Liver (tissue), 3 donors: Measurements from ENCODE around the gene RYR1.

Source experiments
- EGR1 ChIP-seq, 2 donors: IDR thresholded peaks; 2 replicates each; pipeline ENCODE4 v1.6.1; 2016 to 2018; ENCODE audit warnings: antibody characterized with exemption in 2 of 2, low read depth in 2 of 2
- HNF4G ChIP-seq: IDR thresholded peaks from 2 replicates; pipeline ENCODE4 v1.6.1; 2016; ENCODE audit warnings: antibody characterized with exemption
- YY1 ChIP-seq: IDR thresholded peaks from 2 replicates; pipeline ENCODE4 v1.6.1; 2016; ENCODE audit warnings: antibody characterized with exemption, mild to moderate bottlenecking
- TF ChIP-seq, protein P1 (sequence below): IDR thresholded peaks from 2 replicates; pipeline ENCODE4 v1.6.1; 2016; ENCODE audit warnings: antibody characterized with exemption
- TF ChIP-seq, protein P2 (sequence below): fragments of 150-350 bp; IDR thresholded peaks from 2 replicates; pipeline ENCODE4 v1.5.1; 2017; ENCODE audit warnings: improper control_type of control experiment, low read depth, low read length; ENCODE audit not compliant: missing input control
- TF ChIP-seq, protein P3 (sequence below): IDR thresholded peaks from 2 replicates; pipeline ENCODE4 v1.6.1; 2016; ENCODE audit warnings: antibody characterized with exemption, mild to moderate bottlenecking
- donor health status: healthy.
- donor health status: healthy.

DNA sequence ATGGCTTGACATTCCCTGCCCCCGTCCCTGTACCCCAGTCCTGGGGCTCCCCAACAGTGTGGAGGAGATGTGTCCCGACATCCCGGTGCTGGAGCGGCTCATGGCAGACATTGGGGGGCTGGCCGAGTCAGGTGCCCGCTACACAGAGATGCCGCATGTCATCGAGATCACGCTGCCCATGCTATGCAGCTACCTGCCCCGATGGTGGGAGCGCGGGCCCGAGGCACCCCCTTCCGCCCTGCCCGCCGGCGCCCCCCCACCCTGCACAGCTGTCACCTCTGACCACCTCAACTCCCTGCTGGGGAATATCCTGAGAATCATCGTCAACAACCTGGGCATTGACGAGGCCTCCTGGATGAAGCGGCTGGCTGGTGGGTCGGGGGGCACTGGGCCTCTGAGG is 83.8 kb downstream of the RYR1 start:
- TF ChIP-seq, protein P1, sequence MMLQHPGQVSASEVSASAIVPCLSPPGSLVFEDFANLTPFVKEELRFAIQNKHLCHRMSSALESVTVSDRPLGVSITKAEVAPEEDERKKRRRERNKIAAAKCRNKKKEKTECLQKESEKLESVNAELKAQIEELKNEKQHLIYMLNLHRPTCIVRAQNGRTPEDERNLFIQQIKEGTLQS, result no peak
- no peak for TF ChIP-seq EGR1 (IDR thresholded peaks at IDR 0.05; ENCODE audit: low read depth in 2 of 2)
- TF ChIP-seq, protein P2, sequence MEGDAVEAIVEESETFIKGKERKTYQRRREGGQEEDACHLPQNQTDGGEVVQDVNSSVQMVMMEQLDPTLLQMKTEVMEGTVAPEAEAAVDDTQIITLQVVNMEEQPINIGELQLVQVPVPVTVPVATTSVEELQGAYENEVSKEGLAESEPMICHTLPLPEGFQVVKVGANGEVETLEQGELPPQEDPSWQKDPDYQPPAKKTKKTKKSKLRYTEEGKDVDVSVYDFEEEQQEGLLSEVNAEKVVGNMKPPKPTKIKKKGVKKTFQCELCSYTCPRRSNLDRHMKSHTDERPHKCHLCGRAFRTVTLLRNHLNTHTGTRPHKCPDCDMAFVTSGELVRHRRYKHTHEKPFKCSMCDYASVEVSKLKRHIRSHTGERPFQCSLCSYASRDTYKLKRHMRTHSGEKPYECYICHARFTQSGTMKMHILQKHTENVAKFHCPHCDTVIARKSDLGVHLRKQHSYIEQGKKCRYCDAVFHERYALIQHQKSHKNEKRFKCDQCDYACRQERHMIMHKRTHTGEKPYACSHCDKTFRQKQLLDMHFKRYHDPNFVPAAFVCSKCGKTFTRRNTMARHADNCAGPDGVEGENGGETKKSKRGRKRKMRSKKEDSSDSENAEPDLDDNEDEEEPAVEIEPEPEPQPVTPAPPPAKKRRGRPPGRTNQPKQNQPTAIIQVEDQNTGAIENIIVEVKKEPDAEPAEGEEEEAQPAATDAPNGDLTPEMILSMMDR, result no peak
- no peak for TF ChIP-seq YY1
- TF ChIP-seq, protein P3, sequence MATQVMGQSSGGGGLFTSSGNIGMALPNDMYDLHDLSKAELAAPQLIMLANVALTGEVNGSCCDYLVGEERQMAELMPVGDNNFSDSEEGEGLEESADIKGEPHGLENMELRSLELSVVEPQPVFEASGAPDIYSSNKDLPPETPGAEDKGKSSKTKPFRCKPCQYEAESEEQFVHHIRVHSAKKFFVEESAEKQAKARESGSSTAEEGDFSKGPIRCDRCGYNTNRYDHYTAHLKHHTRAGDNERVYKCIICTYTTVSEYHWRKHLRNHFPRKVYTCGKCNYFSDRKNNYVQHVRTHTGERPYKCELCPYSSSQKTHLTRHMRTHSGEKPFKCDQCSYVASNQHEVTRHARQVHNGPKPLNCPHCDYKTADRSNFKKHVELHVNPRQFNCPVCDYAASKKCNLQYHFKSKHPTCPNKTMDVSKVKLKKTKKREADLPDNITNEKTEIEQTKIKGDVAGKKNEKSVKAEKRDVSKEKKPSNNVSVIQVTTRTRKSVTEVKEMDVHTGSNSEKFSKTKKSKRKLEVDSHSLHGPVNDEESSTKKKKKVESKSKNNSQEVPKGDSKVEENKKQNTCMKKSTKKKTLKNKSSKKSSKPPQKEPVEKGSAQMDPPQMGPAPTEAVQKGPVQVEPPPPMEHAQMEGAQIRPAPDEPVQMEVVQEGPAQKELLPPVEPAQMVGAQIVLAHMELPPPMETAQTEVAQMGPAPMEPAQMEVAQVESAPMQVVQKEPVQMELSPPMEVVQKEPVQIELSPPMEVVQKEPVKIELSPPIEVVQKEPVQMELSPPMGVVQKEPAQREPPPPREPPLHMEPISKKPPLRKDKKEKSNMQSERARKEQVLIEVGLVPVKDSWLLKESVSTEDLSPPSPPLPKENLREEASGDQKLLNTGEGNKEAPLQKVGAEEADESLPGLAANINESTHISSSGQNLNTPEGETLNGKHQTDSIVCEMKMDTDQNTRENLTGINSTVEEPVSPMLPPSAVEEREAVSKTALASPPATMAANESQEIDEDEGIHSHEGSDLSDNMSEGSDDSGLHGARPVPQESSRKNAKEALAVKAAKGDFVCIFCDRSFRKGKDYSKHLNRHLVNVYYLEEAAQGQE, result no peak
- TF ChIP-seq HNF4G, result no peak
